GM12878 (cell line): Measurements from ENCODE around the gene ATXN1. TPM values are rescaled to one million over a fixed set of nuclear protein-coding genes. Genes with fewer than 3 reads are reported as not detected.

Source experiments
- BMI1 ChIP-seq: fragments of 450-650 bp; IDR thresholded peaks from 2 replicates; pipeline ENCODE4 v1.6.1; 2016; ENCODE audit warnings: mild to moderate bottlenecking, moderate library complexity, borderline replicate concordance
- CHD1 ChIP-seq: IDR thresholded peaks from 2 replicates; pipeline ENCODE4 v1.6.1; 2012; ENCODE audit warnings: low read depth, low read length, improper control_type of control experiment
- CREB1 ChIP-seq: IDR thresholded peaks from 2 replicates; pipeline ENCODE4 v1.6.1; 2012; ENCODE audit warnings: low read depth, mild to moderate bottlenecking, inconsistent platforms
- CUX1 ChIP-seq: IDR thresholded peaks from 2 replicates; pipeline ENCODE4 v1.6.1; 2012; ENCODE audit warnings: improper control_type of control experiment, low read depth, low read length; ENCODE audit not compliant: insufficient replicate concordance
- EZH2 ChIP-seq: IDR thresholded peaks from 2 replicates; pipeline ENCODE4 v1.6.1; 2012; ENCODE audit warnings: low read depth, mild to moderate bottlenecking, control low read depth, inconsistent platforms, low read length, borderline replicate concordance; ENCODE audit not compliant: control insufficient read depth
- HCFC1 ChIP-seq: fragments of 150-350 bp; IDR thresholded peaks from 2 replicates; pipeline ENCODE4 v1.6.1; 2014; ENCODE audit warnings: low read length
- HDAC2 ChIP-seq: fragments of 200-600 bp; sonication (generic); IDR thresholded peaks from 2 replicates; pipeline ENCODE4 v1.6.1; 2017
- KLF5 ChIP-seq: fragments of 450-650 bp; IDR thresholded peaks from 2 replicates; pipeline ENCODE4 v1.6.1; 2014; ENCODE audit warnings: mild to moderate bottlenecking; ENCODE audit not compliant: partially characterized antibody
- POLR2AphosphoS5 ChIP-seq: IDR thresholded peaks from 2 replicates; pipeline ENCODE4 v1.6.1; 2011; ENCODE audit warnings: mild to moderate bottlenecking, low read length, inconsistent platforms
- RAD51 ChIP-seq: fragments of 450-650 bp; IDR thresholded peaks from 2 replicates; pipeline ENCODE4 v1.6.1; 2016; ENCODE audit warnings: moderate library complexity, mild to moderate bottlenecking, inconsistent platforms
- RFX5 ChIP-seq: IDR thresholded peaks from 2 replicates; pipeline ENCODE4 v1.6.1; 2011; ENCODE audit warnings: low read depth, low read length, improper control_type of control experiment
- SREBF1 ChIP-seq: IDR thresholded peaks from 2 replicates; pipeline ENCODE4 v1.6.1; 2012; ENCODE audit warnings: mild to moderate bottlenecking, low read length
- ZNF217 ChIP-seq: fragments of 450-650 bp; IDR thresholded peaks from 2 replicates; pipeline ENCODE4 v1.6.1; 2017; ENCODE audit warnings: antibody characterized with exemption, mild to moderate bottlenecking
- polyA plus RNA-seq, 11 experiments: library from polyadenylated mRNA; depleted of rRNA in 4 of 11; unstranded in 6 of 11; stranded (reverse) in 5 of 11; fragments of >200 nt; fragmentation: Nextera tagmentation in 4 of 11; fragmentation: Illumina TruSeq in 1 of 11; extraction: Ambion mirVana in 4 of 11; extraction: Trizol in 1 of 11; gene quantifications; 1 replicate in 1 of 11; 2 replicates in 10 of 11; pipeline versions ENCODE4 v1.2.1 to v1.2.3, GENCODE V29; 2011 to 2016; ENCODE audit warnings: inconsistent platforms in 2 of 11, missing spikeins in 2 of 11, low read depth in 1 of 11
- total RNA-seq, 4 experiments: library from RNA; depleted of rRNA in 3 of 4; stranded (reverse); fragments of >200 nt in 3 of 4; fragmentation: Illumina TruSeq in 1 of 4; extraction: Trizol in 1 of 4; gene quantifications; 2 replicates each; pipeline versions ENCODE4 v1.2.1 to v1.2.3, GENCODE V29; 2013 to 2021
- TF ChIP-seq, protein P1 (sequence below): fragments of 450-650 bp; formaldehyde crosslinking; IDR thresholded peaks from 2 replicates; pipeline ENCODE4 v1.5.0; 2022; ENCODE audit warnings: mild to moderate bottlenecking, missing genetic modification characterization
- TF ChIP-seq, protein P2 (sequence below): fragments of 450-650 bp; IDR thresholded peaks from 2 replicates; pipeline ENCODE4 v1.6.1; 2018; ENCODE audit warnings: mild to moderate bottlenecking, low read depth, moderate library complexity; ENCODE audit not compliant: partially characterized antibody
- TF ChIP-seq, protein P3 (sequence below): fragments of 450-650 bp; IDR thresholded peaks from 2 replicates; pipeline ENCODE4 v1.6.1; 2016; ENCODE audit warnings: mild to moderate bottlenecking, moderate library complexity, borderline replicate concordance

ATXN1 gene
- total and polyA plus RNA-seq, 10 of the 15 experiments (the other 5 are each of a cell fraction or from before 2014, with no cell fraction given), result 12.2 to 51.2 (median 20.5) TPM

DNA sequence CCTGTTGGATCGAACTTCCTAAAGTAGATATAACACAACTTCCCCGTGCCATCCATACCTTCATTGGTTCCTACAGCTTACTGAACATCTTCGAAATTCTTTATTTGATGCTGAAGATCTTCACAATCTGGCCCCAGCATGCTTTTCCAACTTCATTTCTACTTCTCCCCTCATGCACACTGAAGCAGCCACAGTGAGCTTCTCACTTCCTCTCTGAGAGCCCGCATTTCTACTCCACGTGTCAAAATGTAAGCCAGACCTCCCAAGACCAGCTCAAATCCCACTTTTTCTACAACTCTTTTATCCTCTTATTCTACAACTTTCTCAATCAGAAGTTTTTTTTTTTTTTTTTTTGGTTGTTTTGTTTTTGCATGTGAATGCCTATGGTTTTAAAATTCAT is 268.1 kb downstream of the ATXN1 start (continued):
- TF ChIP-seq, protein P1, sequence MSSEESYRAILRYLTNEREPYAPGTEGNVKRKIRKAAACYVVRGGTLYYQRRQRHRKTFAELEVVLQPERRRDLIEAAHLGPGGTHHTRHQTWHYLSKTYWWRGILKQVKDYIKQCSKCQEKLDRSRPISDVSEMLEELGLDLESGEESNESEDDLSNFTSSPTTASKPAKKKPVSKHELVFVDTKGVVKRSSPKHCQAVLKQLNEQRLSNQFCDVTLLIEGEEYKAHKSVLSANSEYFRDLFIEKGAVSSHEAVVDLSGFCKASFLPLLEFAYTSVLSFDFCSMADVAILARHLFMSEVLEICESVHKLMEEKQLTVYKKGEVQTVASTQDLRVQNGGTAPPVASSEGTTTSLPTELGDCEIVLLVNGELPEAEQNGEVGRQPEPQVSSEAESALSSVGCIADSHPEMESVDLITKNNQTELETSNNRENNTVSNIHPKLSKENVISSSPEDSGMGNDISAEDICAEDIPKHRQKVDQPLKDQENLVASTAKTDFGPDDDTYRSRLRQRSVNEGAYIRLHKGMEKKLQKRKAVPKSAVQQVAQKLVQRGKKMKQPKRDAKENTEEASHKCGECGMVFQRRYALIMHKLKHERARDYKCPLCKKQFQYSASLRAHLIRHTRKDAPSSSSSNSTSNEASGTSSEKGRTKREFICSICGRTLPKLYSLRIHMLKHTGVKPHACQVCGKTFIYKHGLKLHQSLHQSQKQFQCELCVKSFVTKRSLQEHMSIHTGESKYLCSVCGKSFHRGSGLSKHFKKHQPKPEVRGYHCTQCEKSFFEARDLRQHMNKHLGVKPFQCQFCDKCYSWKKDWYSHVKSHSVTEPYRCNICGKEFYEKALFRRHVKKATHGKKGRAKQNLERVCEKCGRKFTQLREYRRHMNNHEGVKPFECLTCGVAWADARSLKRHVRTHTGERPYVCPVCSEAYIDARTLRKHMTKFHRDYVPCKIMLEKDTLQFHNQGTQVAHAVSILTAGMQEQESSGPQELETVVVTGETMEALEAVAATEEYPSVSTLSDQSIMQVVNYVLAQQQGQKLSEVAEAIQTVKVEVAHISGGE (CRISPR knock-in tag), result no peak
- TF ChIP-seq CREB1 (no peak), ZNF217 (no peak), CHD1 (no peak), POLR2AphosphoS5 (0 out of 2 replicates have a peak, but pooled peaks have one; percentile 26), RFX5 (no peak), CUX1 (no peak), EZH2 (no peak), RAD51 (peak; percentile 48), BMI1 (no peak), SREBF1 (no peak), HDAC2 (no peak), KLF5 (no peak), HCFC1 (no peak)
- TF ChIP-seq, protein P2, sequence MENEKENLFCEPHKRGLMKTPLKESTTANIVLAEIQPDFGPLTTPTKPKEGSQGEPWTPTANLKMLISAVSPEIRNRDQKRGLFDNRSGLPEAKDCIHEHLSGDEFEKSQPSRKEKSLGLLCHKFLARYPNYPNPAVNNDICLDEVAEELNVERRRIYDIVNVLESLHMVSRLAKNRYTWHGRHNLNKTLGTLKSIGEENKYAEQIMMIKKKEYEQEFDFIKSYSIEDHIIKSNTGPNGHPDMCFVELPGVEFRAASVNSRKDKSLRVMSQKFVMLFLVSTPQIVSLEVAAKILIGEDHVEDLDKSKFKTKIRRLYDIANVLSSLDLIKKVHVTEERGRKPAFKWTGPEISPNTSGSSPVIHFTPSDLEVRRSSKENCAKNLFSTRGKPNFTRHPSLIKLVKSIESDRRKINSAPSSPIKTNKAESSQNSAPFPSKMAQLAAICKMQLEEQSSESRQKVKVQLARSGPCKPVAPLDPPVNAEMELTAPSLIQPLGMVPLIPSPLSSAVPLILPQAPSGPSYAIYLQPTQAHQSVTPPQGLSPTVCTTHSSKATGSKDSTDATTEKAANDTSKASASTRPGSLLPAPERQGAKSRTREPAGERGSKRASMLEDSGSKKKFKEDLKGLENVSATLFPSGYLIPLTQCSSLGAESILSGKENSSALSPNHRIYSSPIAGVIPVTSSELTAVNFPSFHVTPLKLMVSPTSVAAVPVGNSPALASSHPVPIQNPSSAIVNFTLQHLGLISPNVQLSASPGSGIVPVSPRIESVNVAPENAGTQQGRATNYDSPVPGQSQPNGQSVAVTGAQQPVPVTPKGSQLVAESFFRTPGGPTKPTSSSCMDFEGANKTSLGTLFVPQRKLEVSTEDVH, result no peak
- TF ChIP-seq, protein P3, sequence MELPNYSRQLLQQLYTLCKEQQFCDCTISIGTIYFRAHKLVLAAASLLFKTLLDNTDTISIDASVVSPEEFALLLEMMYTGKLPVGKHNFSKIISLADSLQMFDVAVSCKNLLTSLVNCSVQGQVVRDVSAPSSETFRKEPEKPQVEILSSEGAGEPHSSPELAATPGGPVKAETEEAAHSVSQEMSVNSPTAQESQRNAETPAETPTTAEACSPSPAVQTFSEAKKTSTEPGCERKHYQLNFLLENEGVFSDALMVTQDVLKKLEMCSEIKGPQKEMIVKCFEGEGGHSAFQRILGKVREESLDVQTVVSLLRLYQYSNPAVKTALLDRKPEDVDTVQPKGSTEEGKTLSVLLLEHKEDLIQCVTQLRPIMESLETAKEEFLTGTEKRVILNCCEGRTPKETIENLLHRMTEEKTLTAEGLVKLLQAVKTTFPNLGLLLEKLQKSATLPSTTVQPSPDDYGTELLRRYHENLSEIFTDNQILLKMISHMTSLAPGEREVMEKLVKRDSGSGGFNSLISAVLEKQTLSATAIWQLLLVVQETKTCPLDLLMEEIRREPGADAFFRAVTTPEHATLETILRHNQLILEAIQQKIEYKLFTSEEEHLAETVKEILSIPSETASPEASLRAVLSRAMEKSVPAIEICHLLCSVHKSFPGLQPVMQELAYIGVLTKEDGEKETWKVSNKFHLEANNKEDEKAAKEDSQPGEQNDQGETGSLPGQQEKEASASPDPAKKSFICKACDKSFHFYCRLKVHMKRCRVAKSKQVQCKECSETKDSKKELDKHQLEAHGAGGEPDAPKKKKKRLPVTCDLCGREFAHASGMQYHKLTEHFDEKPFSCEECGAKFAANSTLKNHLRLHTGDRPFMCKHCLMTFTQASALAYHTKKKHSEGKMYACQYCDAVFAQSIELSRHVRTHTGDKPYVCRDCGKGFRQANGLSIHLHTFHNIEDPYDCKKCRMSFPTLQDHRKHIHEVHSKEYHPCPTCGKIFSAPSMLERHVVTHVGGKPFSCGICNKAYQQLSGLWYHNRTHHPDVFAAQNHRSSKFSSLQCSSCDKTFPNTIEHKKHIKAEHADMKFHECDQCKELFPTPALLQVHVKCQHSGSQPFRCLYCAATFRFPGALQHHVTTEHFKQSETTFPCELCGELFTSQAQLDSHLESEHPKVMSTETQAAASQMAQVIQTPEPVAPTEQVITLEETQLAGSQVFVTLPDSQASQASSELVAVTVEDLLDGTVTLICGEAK, result no peak
